GM12878 (cell line): ENCODE data around the gene DPH7. TPM values are rescaled to one million over a fixed set of nuclear protein-coding genes. Genes with fewer than 3 reads are reported as not detected.

ENCODE experiments used
- BCLAF1 ChIP-seq: fragments of 450-650 bp; IDR thresholded peaks from 2 replicates; pipeline ENCODE4 v1.6.1; 2017; ENCODE audit warnings: antibody characterized with exemption, mild to moderate bottlenecking, moderate library complexity
- CTCF ChIP-seq, 3 experiments: IDR thresholded peaks in 2 of 3; conservative IDR thresholded peaks in 1 of 3; 2 replicates each; pipeline ENCODE4 v1.5.1; 2011; ENCODE audit warnings: low read depth in 3 of 3, low read length in 3 of 3, mild to moderate bottlenecking in 3 of 3, control low read depth in 2 of 3, moderate library complexity in 2 of 3, inconsistent platforms in 1 of 3, mixed read lengths in 1 of 3; ENCODE audit not compliant: control insufficient read depth in 2 of 3, insufficient read depth in 1 of 3; ENCODE audit errors: extremely low read depth in 1 of 3
- NFIC ChIP-seq: IDR thresholded peaks from 2 replicates; pipeline ENCODE4 v1.6.1; 2012; ENCODE audit warnings: low read depth, mild to moderate bottlenecking, inconsistent platforms, low read length, moderate library complexity
- NFXL1 ChIP-seq: fragments of 450-650 bp; IDR thresholded peaks from 2 replicates; pipeline ENCODE4 v1.6.1; 2017; ENCODE audit warnings: antibody characterized with exemption, mild to moderate bottlenecking, borderline replicate concordance
- PAX5 ChIP-seq: IDR thresholded peaks from 2 replicates; pipeline ENCODE4 v1.6.1; 2011; ENCODE audit warnings: low read depth, low read length, borderline replicate concordance
- REST ChIP-seq: IDR thresholded peaks from 2 replicates; pipeline ENCODE4 v1.6.1; 2012; ENCODE audit warnings: mild to moderate bottlenecking, low read depth, low read length
- USF1 ChIP-seq: IDR thresholded peaks from 2 replicates; pipeline ENCODE4 v1.6.1; 2011; ENCODE audit warnings: borderline replicate concordance, low read depth, mild to moderate bottlenecking, moderate library complexity, mixed read lengths, low read length; ENCODE audit not compliant: insufficient read depth; ENCODE audit errors: extremely low read length
- YY1 ChIP-seq: IDR thresholded peaks from 2 replicates; pipeline ENCODE4 v1.6.1; 2011; ENCODE audit warnings: low read depth, mild to moderate bottlenecking, low read length
- polyA plus RNA-seq, 11 experiments: library from polyadenylated mRNA; depleted of rRNA in 4 of 11; unstranded in 6 of 11; stranded (reverse) in 5 of 11; fragments of >200 nt; fragmentation: Nextera tagmentation in 4 of 11; fragmentation: Illumina TruSeq in 1 of 11; extraction: Ambion mirVana in 4 of 11; extraction: Trizol in 1 of 11; gene quantifications; 1 replicate in 1 of 11; 2 replicates in 10 of 11; pipeline versions ENCODE4 v1.2.1 to v1.2.3, GENCODE V29; 2011 to 2016; ENCODE audit warnings: inconsistent platforms in 2 of 11, missing spikeins in 2 of 11, low read depth in 1 of 11
- total RNA-seq, 4 experiments: library from RNA; depleted of rRNA in 3 of 4; stranded (reverse); fragments of >200 nt in 3 of 4; fragmentation: Illumina TruSeq in 1 of 4; extraction: Trizol in 1 of 4; gene quantifications; 2 replicates each; pipeline versions ENCODE4 v1.2.1 to v1.2.3, GENCODE V29; 2013 to 2021

The DPH7 gene
- total and polyA plus RNA-seq, 10 of the 15 experiments (the other 5 are each of a cell fraction or from before 2014, with no cell fraction given) = 8.7 to 40.0 (median 28.1) TPM

- TF ChIP-seq CTCF (IDR thresholded peaks at IDR 0.05 in 2 of 3, conservative IDR thresholded peaks at IDR 0.05 in 1 of 3; ENCODE audit: control insufficient read depth in 2 of 3, extremely low read depth in 1 of 3, insufficient read depth in 1 of 3, low read depth in 3 of 3, low read length in 3 of 3) (no peak), YY1 (0 out of 2 replicates have a peak, but pooled peaks have one; percentile 15), PAX5 (no peak), USF1 (peak; percentile 79), NFXL1 (no peak), BCLAF1 (no peak), REST (no peak), NFIC (no peak)
Observed at GRCh38 chr9:137611623-137612609, 33.2 kb upstream of the DPH7 start (continued).
